HG02938 (cell line): ENCODE data around the gene AQP12A.
"Not testable (repeated sequence)": the region's sequence is repeated elsewhere in the genome, so short reads cannot be mapped to it uniquely, and the experiment has no call there.

Experiments used
- ATAC-seq: cut with Tn5 transposase; IDR thresholded peaks from one replicate; pipeline ENCODE4 v1.9.1; 2021; ENCODE audit warnings: mild to moderate bottlenecking, moderate library complexity; ENCODE audit not compliant: unreplicated experiment

AQP12A gene

GRCh38 chr2:240687741-240688552 lies 3.7 kb upstream of the AQP12A start:
- ATAC-seq, result no peak

- ATAC-seq, result no peak
Measured at GRCh38 chr2:240688553-240688919, 3.1 kb upstream of the AQP12A start.

- no peak for ATAC-seq
Measured at GRCh38 chr2:240689975-240690374, 1.7 kb upstream of the AQP12A start.

GRCh38 chr2:240690421-240691074 lies 1.1 kb upstream of the AQP12A start:
- not testable (repeated sequence) for ATAC-seq

GRCh38 chr2:240691075-240691427 lies 615 bp upstream of the AQP12A start:
- not testable (repeated sequence) for ATAC-seq

GRCh38 chr2:240692583-240693561 lies 1.2 kb downstream of the AQP12A start:
- not testable (repeated sequence) for ATAC-seq

GRCh38 chr2:240694304-240694703 lies 2.6 kb downstream of the AQP12A start:
- ATAC-seq, result not testable (repeated sequence)

GRCh38 chr2:240695593-240695992 lies 3.9 kb downstream of the AQP12A start:
- ATAC-seq, result not testable (repeated sequence)

- not testable (repeated sequence) for ATAC-seq
Measured at GRCh38 chr2:240696469-240696868, 4.8 kb downstream of the AQP12A start.

GRCh38 chr2:240698852-240699561 lies 7.3 kb downstream of the AQP12A start:
- not testable (repeated sequence) for ATAC-seq

- not testable (repeated sequence) for ATAC-seq
Measured at GRCh38 chr2:240699835-240700234, 8.2 kb downstream of the AQP12A start.

- not testable (repeated sequence) for ATAC-seq
Measured at GRCh38 chr2:240700616-240701015, 8.9 kb downstream of the AQP12A start.

- no peak for ATAC-seq
Measured at GRCh38 chr2:240701091-240701735, 9.5 kb downstream of the AQP12A start.

- no peak for ATAC-seq
Measured at GRCh38 chr2:240701736-240702639, 10.3 kb downstream of the AQP12A start.

- no peak for ATAC-seq
Measured at GRCh38 chr2:240702640-240703011, 11.0 kb downstream of the AQP12A start.

- no peak for ATAC-seq
Measured at GRCh38 chr2:240703417-240704341, 12.0 kb downstream of the AQP12A start.

- ATAC-seq, result no peak
Measured at GRCh38 chr2:240704651-240705050, 13.0 kb downstream of the AQP12A start.

- no peak for ATAC-seq
Measured at GRCh38 chr2:240705204-240705791, 13.6 kb downstream of the AQP12A start.
